ENCODE results near the gene SPOCK2.

Gene SPOCK2

DNA sequence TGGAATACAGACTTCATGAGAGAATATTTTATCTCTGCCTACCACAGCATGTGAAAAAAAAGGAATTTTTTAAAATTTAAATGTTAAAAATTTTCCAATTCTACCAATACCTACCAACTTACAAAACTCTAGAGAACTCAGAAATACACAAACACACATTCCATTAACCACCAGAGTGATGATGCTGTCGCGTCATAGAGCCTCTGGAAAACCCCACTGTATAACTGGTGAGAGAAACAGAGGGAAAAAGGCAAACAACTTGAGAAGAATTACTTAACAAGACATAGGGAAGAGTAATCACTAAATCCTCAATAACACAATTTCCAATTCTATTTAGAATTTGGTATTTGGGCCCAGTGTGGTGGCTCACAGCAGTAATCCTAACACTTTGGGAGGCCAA, 6.2 kb upstream of the SPOCK2 start:
- TF ChIP-seq, protein P1, sequence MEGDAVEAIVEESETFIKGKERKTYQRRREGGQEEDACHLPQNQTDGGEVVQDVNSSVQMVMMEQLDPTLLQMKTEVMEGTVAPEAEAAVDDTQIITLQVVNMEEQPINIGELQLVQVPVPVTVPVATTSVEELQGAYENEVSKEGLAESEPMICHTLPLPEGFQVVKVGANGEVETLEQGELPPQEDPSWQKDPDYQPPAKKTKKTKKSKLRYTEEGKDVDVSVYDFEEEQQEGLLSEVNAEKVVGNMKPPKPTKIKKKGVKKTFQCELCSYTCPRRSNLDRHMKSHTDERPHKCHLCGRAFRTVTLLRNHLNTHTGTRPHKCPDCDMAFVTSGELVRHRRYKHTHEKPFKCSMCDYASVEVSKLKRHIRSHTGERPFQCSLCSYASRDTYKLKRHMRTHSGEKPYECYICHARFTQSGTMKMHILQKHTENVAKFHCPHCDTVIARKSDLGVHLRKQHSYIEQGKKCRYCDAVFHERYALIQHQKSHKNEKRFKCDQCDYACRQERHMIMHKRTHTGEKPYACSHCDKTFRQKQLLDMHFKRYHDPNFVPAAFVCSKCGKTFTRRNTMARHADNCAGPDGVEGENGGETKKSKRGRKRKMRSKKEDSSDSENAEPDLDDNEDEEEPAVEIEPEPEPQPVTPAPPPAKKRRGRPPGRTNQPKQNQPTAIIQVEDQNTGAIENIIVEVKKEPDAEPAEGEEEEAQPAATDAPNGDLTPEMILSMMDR (conservative IDR thresholded peaks at IDR 0.05; ENCODE audit: low read depth, low read length) = no peak
- no peak overlapping the region for H3K4me3 ChIP-seq (ENCODE audit: low read depth, low read length)
- DNase-seq (ENCODE audit: low read depth) = peak; percentile 43

DNA sequence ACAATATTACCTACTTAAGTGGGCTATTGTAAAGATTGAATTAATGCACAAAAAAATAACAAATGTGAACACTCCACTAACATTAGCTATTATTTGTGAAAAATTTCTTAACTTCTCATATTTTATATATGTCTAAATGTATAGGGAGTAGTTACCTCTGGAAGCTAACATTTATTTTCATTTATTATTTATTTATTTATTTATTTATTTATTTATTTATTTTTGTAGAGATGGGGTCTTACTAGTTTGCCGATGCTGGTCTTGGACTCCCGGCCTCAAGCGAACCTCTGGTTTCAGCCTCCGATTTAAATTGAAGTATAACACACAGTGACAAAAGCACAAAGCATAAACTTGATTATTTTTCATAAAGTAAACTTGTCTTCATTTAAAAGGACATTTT, 5.1 kb upstream of the SPOCK2 start:
- TF ChIP-seq, protein P1 (conservative IDR thresholded peaks at IDR 0.05; ENCODE audit: low read depth, low read length) = no peak
- H3K4me3 ChIP-seq (ENCODE audit: low read depth, low read length) = no peak overlapping the region
- DNase-seq (ENCODE audit: low read depth) = no peak

DNA sequence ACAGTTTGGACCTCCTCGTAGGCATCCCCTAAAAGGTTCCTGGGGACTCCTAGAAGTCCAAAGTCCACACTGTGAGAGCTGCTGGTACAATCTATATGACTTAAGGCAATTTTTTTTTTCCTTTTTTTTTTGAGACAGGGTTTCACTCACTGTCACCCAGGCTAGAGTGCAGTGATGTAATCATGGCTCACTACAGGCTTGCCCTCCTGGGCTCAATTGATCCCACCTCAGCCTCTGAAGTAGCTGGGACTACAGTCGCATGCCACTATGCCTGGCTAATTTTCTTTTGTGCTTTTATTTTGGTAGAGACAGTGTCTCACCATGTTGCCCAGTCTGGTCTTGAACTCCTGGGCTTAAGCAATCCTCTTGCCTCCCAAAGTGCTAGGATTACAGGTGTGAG, 4.6 kb upstream of the SPOCK2 start:
- H3K4me3 ChIP-seq (ENCODE audit: low read depth, low read length) = no peak overlapping the region
- TF ChIP-seq, protein P1 (conservative IDR thresholded peaks at IDR 0.05; ENCODE audit: low read depth, low read length) = no peak
- DNase-seq (ENCODE audit: low read depth) = no peak

DNA sequence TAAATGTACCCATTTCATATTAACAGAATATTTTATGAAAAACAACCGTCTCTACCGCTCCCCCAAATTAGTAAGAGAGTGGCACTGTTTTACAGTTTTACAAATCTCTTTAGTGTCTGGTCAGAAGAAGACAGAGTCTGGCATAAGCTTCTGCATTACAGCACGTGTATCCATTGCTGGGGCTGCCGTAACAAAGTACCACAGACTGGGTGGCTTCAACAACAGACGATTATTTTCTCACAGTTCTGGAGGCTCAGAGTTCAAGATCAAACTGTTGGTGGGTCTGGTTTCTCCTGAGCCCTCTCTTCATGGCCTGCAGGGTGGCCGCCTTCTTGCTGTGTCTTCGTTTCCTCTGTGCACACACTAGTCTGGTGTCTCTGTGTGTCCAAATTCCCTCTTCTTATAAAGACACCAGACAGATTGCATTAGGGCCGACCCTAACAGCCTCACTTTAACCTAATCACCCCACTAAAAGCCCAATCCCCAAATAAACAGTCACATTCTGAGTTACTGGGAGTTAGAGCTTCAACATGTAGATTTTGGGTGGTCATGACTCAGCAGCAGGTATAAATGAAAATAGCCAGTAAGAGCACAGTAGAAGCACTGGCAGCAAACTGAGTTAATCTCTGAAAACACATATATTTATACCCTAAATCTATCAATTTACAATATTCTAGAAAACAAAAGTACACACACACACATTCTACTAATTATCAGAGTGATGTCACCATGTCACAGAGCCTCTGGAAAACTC, 4.0 kb upstream of the SPOCK2 start:
- no peak overlapping the region for H3K4me3 ChIP-seq (ENCODE audit: low read depth, low read length)
- TF ChIP-seq, protein P1 (conservative IDR thresholded peaks at IDR 0.05; ENCODE audit: low read depth, low read length) = no peak
- DNase-seq (ENCODE audit: low read depth) = no peak

DNA sequence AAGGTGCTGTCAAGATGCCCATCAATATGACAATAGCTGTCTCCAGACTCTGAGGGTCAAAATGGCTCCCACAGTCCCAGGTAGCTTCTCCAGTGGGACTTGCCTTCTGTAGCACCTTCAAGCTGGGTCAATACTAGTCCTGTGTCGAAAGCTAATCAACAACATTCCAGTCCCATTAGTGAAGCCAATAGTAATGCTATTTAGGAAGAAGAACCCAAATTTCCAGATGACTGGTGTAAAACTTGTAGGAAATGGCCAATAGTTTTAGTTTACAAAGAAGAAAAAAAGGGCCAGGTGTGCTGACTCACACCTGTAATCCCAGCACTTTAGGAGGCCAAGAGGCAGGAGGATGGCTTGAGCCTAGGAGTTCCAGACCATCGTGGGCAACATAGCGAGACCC, 2.0 kb upstream of the SPOCK2 start:
- DNase-seq (ENCODE audit: low read depth) = no peak
- TF ChIP-seq, protein P1 (conservative IDR thresholded peaks at IDR 0.05; ENCODE audit: low read depth, low read length) = no peak
- H3K4me3 ChIP-seq (ENCODE audit: low read depth, low read length) = no peak overlapping the region

DNA sequence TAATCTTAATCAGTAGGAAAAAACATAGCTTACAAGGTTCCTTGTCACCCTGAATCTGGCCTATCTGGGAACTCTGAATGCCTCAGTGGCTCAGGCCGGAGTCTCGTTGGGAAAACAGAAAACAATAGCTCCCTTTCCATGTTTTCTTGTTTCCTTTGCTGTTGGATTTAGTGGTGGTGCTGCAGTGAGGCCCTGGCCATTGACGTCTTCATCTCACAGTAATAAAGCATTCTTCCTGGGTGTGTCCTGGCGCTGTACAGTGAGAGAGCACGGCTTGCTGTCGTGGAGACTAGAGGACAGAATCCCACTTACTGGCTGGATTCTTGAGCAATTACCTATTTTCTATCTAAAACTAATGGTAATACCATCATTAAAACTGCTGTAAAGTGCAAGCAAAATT, 1.3 kb upstream of the SPOCK2 start:
- peak; percentile 19 for DNase-seq (ENCODE audit: low read depth)

More for the DNA sequence above, 1.3 kb upstream of the SPOCK2 start:
- no peak overlapping the region for H3K4me3 ChIP-seq (ENCODE audit: low read depth, low read length)
- TF ChIP-seq, protein P1 (conservative IDR thresholded peaks at IDR 0.05; ENCODE audit: low read depth, low read length) = no peak
